ENCODE results near the gene PRR7. TPM values are rescaled to one million over a fixed set of nuclear protein-coding genes. Genes with fewer than 3 reads are reported as not detected.

PRR7 gene
- total and polyA plus RNA-seq, 8 donors: 0.61 to 3.7 (median 1.1) TPM; not detected in 4

- peak within 1 kb of the TSS; percentile 63 to 85 (median 80) for H3K4me3 ChIP-seq
- DNase-seq: peak; percentile 57 to 85
- intact Hi-C loops (cut with DNase I; ENCODE audit: low total_unique reads): no loop called here
- no peaks in the 10 kb centered on the region for H3K9me3 ChIP-seq
- WGBS, 5 donors: 1 to 2% (median 1%) methylated on average over 15 to 82 of the region's 82 CpGs
- peaks cover 23 to 59% (median 53%) of the 10 kb centered on the region in 4 donors for H3K4me1 ChIP-seq
- peak within 1 kb of the TSS; percentile 94 to 98 (median 96) for H3K27ac ChIP-seq
- peaks cover 4 to 19% (median 16%) of the 10 kb centered on the region in 4 donors for H3K36me3 ChIP-seq
- TF ChIP-seq EP300 (IDR thresholded peaks at IDR 0.05) (no peak), POLR2AphosphoS5 (IDR thresholded peaks at IDR 0.05) (peak in 1 of 3 donors; percentile 11)
- no peaks in the 10 kb centered on the region for H3K27me3 ChIP-seq
Observed at GRCh38 chr5:177426566-177427210, 19.9 kb upstream of the PRR7 start, which contains the start of gene GRK6. TSS of gene GRK6 (plus strand) at chr5:177426676. CDS start at chr5:177426846, 170 bp downstream.

- TF ChIP-seq EP300 (IDR thresholded peaks at IDR 0.05): no peak
- TF ChIP-seq POLR2A (IDR thresholded peaks at IDR 0.05): no peak
- TF ChIP-seq POLR2AphosphoS5 (IDR thresholded peaks at IDR 0.05): no peak
- TF ChIP-seq CTCF (IDR thresholded peaks at IDR 0.05): no peak
- peak overlapping the region; percentile 85 to 98 (median 93) for H3K27ac ChIP-seq
- no peaks in the 10 kb centered on the region for H3K9me3 ChIP-seq
- 6 to 10% (median 8%) methylated on average over 10 to 11 of the region's 11 CpGs for WGBS, 5 donors
- H3K27me3 ChIP-seq: no peaks in the 10 kb centered on the region
- intact Hi-C loops (cut with DNase I; ENCODE audit: low total_unique reads): no loop called here
- H3K4me1 ChIP-seq: peaks cover 23 to 65% (median 58%) of the 10 kb centered on the region in 4 donors
- peaks cover 9 to 26% (median 22%) of the 10 kb centered on the region in 4 donors for H3K36me3 ChIP-seq
- H3K4me3 ChIP-seq: peak overlapping the region; percentile 61 to 85 (median 80)
- peak in 1 of 2 donors; percentile 59 for DNase-seq
Observed at GRCh38 chr5:177427211-177427822, 19.3 kb upstream of the PRR7 start.

GRCh38 chr5:177427919-177428573 is 18.6 kb upstream of the PRR7 start:
- DNase-seq: no peak
- H3K9me3 ChIP-seq: no peaks in the 10 kb centered on the region
- no peaks in the 10 kb centered on the region for H3K27me3 ChIP-seq
- no peak for TF ChIP-seq CTCF (IDR thresholded peaks at IDR 0.05)
- no peak for TF ChIP-seq EP300 (IDR thresholded peaks at IDR 0.05)
- TF ChIP-seq POLR2AphosphoS5 (IDR thresholded peaks at IDR 0.05): no peak
- TF ChIP-seq POLR2A (IDR thresholded peaks at IDR 0.05): no peak
- peak overlapping the region in 3 of 4 donors; percentile 61 to 85 (median 77) for H3K4me3 ChIP-seq
- 60 to 80% (median 67%) methylated on average over 9 to 11 of the region's 11 CpGs for WGBS, 5 donors
- H3K27ac ChIP-seq: peak overlapping the region in 3 of 5 donors; percentile 93 to 98 (median 94)
- intact Hi-C loops (cut with DNase I; ENCODE audit: low total_unique reads): no loop called here
- peaks cover 23 to 72% (median 64%) of the 10 kb centered on the region in 4 donors for H3K4me1 ChIP-seq
- H3K36me3 ChIP-seq: peaks cover 17 to 33% (median 29%) of the 10 kb centered on the region in 4 donors

- Histone ChIP-seq H3K9me3 (no peaks in the 10 kb centered on the region), H3K4me1 (peaks cover 23 to 79% (median 64%) of the 10 kb centered on the region in 4 donors), H3K27me3 (no peaks in the 10 kb centered on the region), H3K27ac (peak overlapping the region in 4 of 5 donors; percentile 2 to 98 (median 94)), H3K4me3 (peak overlapping the region in 2 of 4 donors; percentile 77 to 85), H3K36me3 (peaks cover 23 to 39% (median 36%) of the 10 kb centered on the region in 4 donors)
- DNase-seq: no peak
- WGBS, 5 donors: 72 to 84% (median 82%) methylated on average over 10 of the region's 10 CpGs
- no peak for TF ChIP-seq POLR2A (IDR thresholded peaks at IDR 0.05)
- TF ChIP-seq EP300 (IDR thresholded peaks at IDR 0.05): no peak
- no peak for TF ChIP-seq CTCF (IDR thresholded peaks at IDR 0.05)
- no peak for TF ChIP-seq POLR2AphosphoS5 (IDR thresholded peaks at IDR 0.05)
- intact Hi-C loops (cut with DNase I; ENCODE audit: low total_unique reads): no loop called here
Observed at GRCh38 chr5:177428574-177429217, 17.9 kb upstream of the PRR7 start.
